IMR-90 (cell line): Measurements from ENCODE around the gene HASPIN. TPM values are rescaled to one million over a fixed set of nuclear protein-coding genes. Genes with fewer than 3 reads are reported as not detected.

ENCODE experiments used
- ATAC-seq: fragments of 200-7000 bp; cut with Tn5 transposase; 2 replicates; pipeline ENCODE4 v1.9.1; 2020; ENCODE audit warnings: low read depth, mild to moderate bottlenecking, moderate library complexity
- BruUV-seq: library from RNA; stranded (reverse); fragments of 400-500 nt; replicated peaks from 2 replicates; lab custom pipeline; 2021; lab: Mats Ljungman, UMichigan
- CTCF ChIA-PET: fragments of 300-600 bp; formaldehyde crosslinking; extraction: SDS; loops from one replicate; lab custom pipeline; 2021; ENCODE audit warnings: antibody characterized with exemption; lab: Yijun Ruan, JAX
- POLR2A ChIA-PET: fragments of 300-600 bp; sonication (Branson Sonifier 250); formaldehyde crosslinking; loops from one replicate; lab custom pipeline; 2022; ENCODE audit warnings: antibody characterized with exemption; ENCODE audit not compliant: unreplicated experiment; lab: Charles Lee
- DNase-seq: peaks from one replicate; pipeline ENCODE4 v3.0.0; 2013
- H2AFZ ChIP-seq: replicated peaks from 2 replicates; pipeline ENCODE3; 2013; ENCODE audit warnings: low read length, mild to moderate bottlenecking; ENCODE audit not compliant: poor library complexity
- H2AK5ac ChIP-seq: 2 replicates; pipeline ENCODE4 v1.6.1; 2013; ENCODE audit warnings: low read depth, low read length, inconsistent platforms
- H2AK9ac ChIP-seq: replicated peaks from 2 replicates; pipeline ENCODE3; 2013; ENCODE audit warnings: mild to moderate bottlenecking, low read depth, low read length, moderate library complexity; ENCODE audit not compliant: poor library complexity
- H2BK120ac ChIP-seq: 2 replicates; pipeline ENCODE4 v1.6.1; 2013; ENCODE audit warnings: low read depth, low read length, inconsistent platforms
- H2BK15ac ChIP-seq: 3 replicates; pipeline ENCODE4 v1.6.1; 2013; ENCODE audit warnings: low read depth, low read length, inconsistent platforms
- H2BK20ac ChIP-seq: 2 replicates; pipeline ENCODE4 v1.6.1; 2013; ENCODE audit warnings: low read depth, mild to moderate bottlenecking, inconsistent platforms, low read length, moderate library complexity
- H2BK5ac ChIP-seq: 2 replicates; pipeline ENCODE4 v1.6.1; 2013; ENCODE audit warnings: mild to moderate bottlenecking, low read depth, low read length, inconsistent platforms; ENCODE audit not compliant: poor library complexity, severe bottlenecking
- H3K14ac ChIP-seq: replicated peaks from 2 replicates; pipeline ENCODE4 v1.6.1; 2013; ENCODE audit warnings: low read depth, low read length, inconsistent platforms
- H3K18ac ChIP-seq: 2 replicates; pipeline ENCODE4 v1.6.1; 2013; ENCODE audit warnings: low read depth, low read length, control low read depth
- H3K23ac ChIP-seq: 2 replicates; pipeline ENCODE4 v1.6.1; 2013; ENCODE audit warnings: low read depth, low read length, inconsistent platforms
- H3K27ac ChIP-seq: 2 replicates; pipeline ENCODE4 v1.5.1; 2013; ENCODE audit warnings: mild to moderate bottlenecking, control low read depth, low read length; ENCODE audit not compliant: insufficient read depth
- H3K27me3 ChIP-seq: 2 replicates; pipeline ENCODE4 v1.6.1; 2013; ENCODE audit warnings: low read length; ENCODE audit not compliant: control insufficient read depth, insufficient read depth
- H3K36me3 ChIP-seq: 2 replicates; pipeline ENCODE4 v1.6.1; 2013; ENCODE audit warnings: low read length, mixed read lengths; ENCODE audit not compliant: control insufficient read depth, insufficient read depth
- H3K4ac ChIP-seq: 2 replicates; pipeline ENCODE4 v1.6.1; 2013; ENCODE audit warnings: low read depth, low read length, inconsistent platforms
- H3K4me1 ChIP-seq: 2 replicates; pipeline ENCODE4 v1.6.1; 2013; ENCODE audit warnings: low read length, mixed read lengths; ENCODE audit not compliant: control insufficient read depth, insufficient read depth
- H3K4me2 ChIP-seq: 2 replicates; pipeline ENCODE4 v1.6.1; 2013; ENCODE audit warnings: low read depth, mild to moderate bottlenecking, control low read depth, low read length, moderate library complexity
- H3K4me3 ChIP-seq: 2 replicates; pipeline ENCODE4 v1.5.1; 2013; ENCODE audit warnings: low read depth, mild to moderate bottlenecking, control low read depth, low read length, moderate library complexity; ENCODE audit not compliant: insufficient read depth
- H3K56ac ChIP-seq: 2 replicates; pipeline ENCODE4 v1.6.1; 2013; ENCODE audit warnings: low read length, inconsistent platforms; ENCODE audit not compliant: insufficient read depth; ENCODE audit errors: extremely low read depth
- H3K79me1 ChIP-seq, 2 experiments: 2 replicates each; pipeline ENCODE4 v1.6.1; 2013; ENCODE audit warnings: low read length in 2 of 2, inconsistent platforms in 1 of 2, low read depth in 1 of 2
- H3K9ac ChIP-seq: 2 replicates; pipeline ENCODE4 v1.6.1; 2013; ENCODE audit warnings: low read depth, low read length, control low read depth
- H3K9me1 ChIP-seq: 2 replicates; pipeline ENCODE4 v1.6.1; 2013; ENCODE audit warnings: low read length, inconsistent platforms; ENCODE audit not compliant: insufficient read depth
- H3K9me3 ChIP-seq: 2 replicates; pipeline ENCODE4 v1.6.1; 2013; ENCODE audit warnings: low read length; ENCODE audit not compliant: control insufficient read depth, insufficient read depth
- H4K20me1 ChIP-seq: 2 replicates; pipeline ENCODE4 v1.6.1; 2013; ENCODE audit warnings: low read length, inconsistent platforms; ENCODE audit not compliant: insufficient read depth
- H4K5ac ChIP-seq: 2 replicates; pipeline ENCODE4 v1.6.1; 2013; ENCODE audit warnings: mild to moderate bottlenecking, low read depth, low read length, control low read depth
- H4K8ac ChIP-seq, 2 experiments: 2 replicates each; pipeline ENCODE4 v1.6.1; 2013; ENCODE audit warnings: low read depth in 2 of 2, low read length in 2 of 2, control low read depth in 1 of 2, inconsistent platforms in 1 of 2
- H4K91ac ChIP-seq: 2 replicates; pipeline ENCODE4 v1.6.1; 2013; ENCODE audit warnings: low read depth, low read length, inconsistent platforms; ENCODE audit not compliant: insufficient read depth
- BHLHE40 ChIP-seq: fragments of 150-350 bp; IDR thresholded peaks from 2 replicates; pipeline ENCODE4 v1.6.1; 2016; ENCODE audit warnings: mild to moderate bottlenecking, low read depth, low read length
- CEBPB ChIP-seq: IDR thresholded peaks from 2 replicates; pipeline ENCODE4 v1.6.1; 2012; ENCODE audit warnings: low read depth, low read length, improper control_type of control experiment
- FOS ChIP-seq: fragments of 150-350 bp; IDR thresholded peaks from 2 replicates; pipeline ENCODE4 v1.6.1; 2016; ENCODE audit warnings: low read depth, low read length
- MXI1 ChIP-seq: IDR thresholded peaks from 2 replicates; pipeline ENCODE4 v1.6.1; 2012; ENCODE audit warnings: low read depth, mild to moderate bottlenecking, low read length, moderate library complexity, borderline replicate concordance
- NFE2L2 ChIP-seq: fragments of 150-350 bp; IDR thresholded peaks from 2 replicates; pipeline ENCODE4 v1.6.1; 2016; ENCODE audit warnings: low read depth, mild to moderate bottlenecking, low read length
- POLR2A ChIP-seq: IDR thresholded peaks from 2 replicates; pipeline ENCODE4 v1.6.1; 2012; ENCODE audit warnings: mild to moderate bottlenecking, low read depth, low read length
- RAD21 ChIP-seq: IDR thresholded peaks from 2 replicates; pipeline ENCODE4 v1.6.1; 2012; ENCODE audit warnings: low read length, improper control_type of control experiment
- RCOR1 ChIP-seq: IDR thresholded peaks from 2 replicates; pipeline ENCODE4 v1.6.1; 2012; ENCODE audit warnings: mild to moderate bottlenecking, low read length, improper control_type of control experiment; ENCODE audit not compliant: insufficient replicate concordance
- RFX5 ChIP-seq: IDR thresholded peaks from 2 replicates; pipeline ENCODE4 v1.8.0; 2012; ENCODE audit warnings: low read depth, mild to moderate bottlenecking, low read length, moderate library complexity
- WGBS, 2 experiments: methylation state at CpG; one replicate each; pipeline versions ENCODE4 v1.1.5 to v1.1.7; 2013; ENCODE audit warnings: missing lambda C conversion rate in 2 of 2; ENCODE audit not compliant: insufficient read length in 1 of 2; ENCODE audit errors: extremely low coverage in 2 of 2; 5-methylcytosine and 5-hydroxymethylcytosine counted together
- dilution Hi-C: fragments of 300-500 bp; cut with HindIII; formaldehyde crosslinking; loops from one replicate; pipeline ENCODE4 v1.14.3; 2018; ENCODE audit warnings: low sequenced_read_pairs; ENCODE audit not compliant: unreplicated experiment
- in situ Hi-C: fragments of 300-500 bp; cut with MboI; formaldehyde crosslinking; loops from 3 replicates; pipeline ENCODE4 v1.14.3; 2019; ENCODE audit warnings: low sequenced_read_pairs, inconsistent platforms, mixed read lengths
- intact Hi-C: fragments of 100-400 bp; cut with micrococcal nuclease; formaldehyde crosslinking; loops from 2 replicates; pipeline ENCODE4 v1.10.0; 2022
- polyA plus RNA-seq, 3 experiments: library from polyadenylated mRNA; depleted of rRNA; stranded (reverse); fragments of >200 nt; gene quantifications; 2 replicates each; pipeline ENCODE4 v1.2.3, GENCODE V29; 2012; ENCODE audit warnings: low replicate concordance in 1 of 3
- total RNA-seq: library from RNA; depleted of rRNA; stranded (reverse); fragments of >200 nt; gene quantifications from 2 replicates; pipeline ENCODE4 v1.2.3, GENCODE V29; 2012
- TF ChIP-seq, protein P1 (sequence below): fragments of 150-350 bp; IDR thresholded peaks from 2 replicates; pipeline ENCODE4 v1.6.1; 2016; ENCODE audit warnings: low read depth, mild to moderate bottlenecking, low read length, moderate library complexity, borderline replicate concordance
- TF ChIP-seq, protein P2 (sequence below): conservative IDR thresholded peaks from 2 replicates; pipeline ENCODE4 v1.5.1; 2012; ENCODE audit warnings: mild to moderate bottlenecking, low read depth, low read length, improper control_type of control experiment
- TF ChIP-seq, protein P3 (sequence below): fragments of 150-350 bp; IDR thresholded peaks from 2 replicates; pipeline ENCODE4 v1.6.1; 2017; ENCODE audit warnings: mild to moderate bottlenecking, antibody characterized with exemption, low read length, low read depth

HASPIN gene
- total and polyA plus RNA-seq, 2 of the 4 experiments (the other 2 are of a cell fraction): 2.2 to 4.3 TPM

- H3K79me1 ChIP-seq: no peaks in the 10 kb centered on the region
- no peaks in the 10 kb centered on the region for H4K20me1 ChIP-seq
- POLR2A ChIA-PET: no interaction called here
- H3K36me3 ChIP-seq: no peaks in the 10 kb centered on the region
- no peak overlapping the region for H4K91ac ChIP-seq
- no peak overlapping the region for H2BK15ac ChIP-seq
- no peak overlapping the region for H2BK20ac ChIP-seq
- H2BK120ac ChIP-seq: no peak overlapping the region
- dilution Hi-C loops (no loop called here), intact Hi-C loops (no loop called here), in situ Hi-C loops (no loop called here)
- H2AK9ac ChIP-seq: no peak overlapping the region
- no peak for ATAC-seq
- H3K23ac ChIP-seq: no peak overlapping the region
- H2BK5ac ChIP-seq: no peak overlapping the region
- no peak overlapping the region for H3K4me3 ChIP-seq
- H3K4me1 ChIP-seq: peaks cover 9% of the 10 kb centered on the region; the same call in 1 of the 2 replicates
- no peaks in the 10 kb centered on the region; the same call in 1 of the 2 replicates for H3K27me3 ChIP-seq
- BruUV-seq: no TSS peak
- WGBS, 2 experiments: no CpG with 5 or more reads among the region's 8 CpGs
- H4K8ac ChIP-seq: no peak overlapping the region
- peaks cover 7% of the 10 kb centered on the region for H3K9me3 ChIP-seq
- H3K56ac ChIP-seq: no peak overlapping the region
- DNase-seq: no peak
- no peak overlapping the region for H3K14ac ChIP-seq
- no peak overlapping the region for H2AFZ ChIP-seq
- H3K4ac ChIP-seq: no peak overlapping the region
- H2AK5ac ChIP-seq: no peak overlapping the region
- no peak overlapping the region for H3K27ac ChIP-seq
- CTCF ChIA-PET: no interaction called here
- H3K9ac ChIP-seq: no peak overlapping the region
- no peak overlapping the region for H3K18ac ChIP-seq
- H3K9me1 ChIP-seq: peaks cover 4% of the 10 kb centered on the region; the same call in 1 of the 2 replicates
- no peak overlapping the region for H3K4me2 ChIP-seq
- TF ChIP-seq RAD21: no peak
- TF ChIP-seq NFE2L2: no peak
- TF ChIP-seq POLR2A: no peak
- TF ChIP-seq, protein P1, sequence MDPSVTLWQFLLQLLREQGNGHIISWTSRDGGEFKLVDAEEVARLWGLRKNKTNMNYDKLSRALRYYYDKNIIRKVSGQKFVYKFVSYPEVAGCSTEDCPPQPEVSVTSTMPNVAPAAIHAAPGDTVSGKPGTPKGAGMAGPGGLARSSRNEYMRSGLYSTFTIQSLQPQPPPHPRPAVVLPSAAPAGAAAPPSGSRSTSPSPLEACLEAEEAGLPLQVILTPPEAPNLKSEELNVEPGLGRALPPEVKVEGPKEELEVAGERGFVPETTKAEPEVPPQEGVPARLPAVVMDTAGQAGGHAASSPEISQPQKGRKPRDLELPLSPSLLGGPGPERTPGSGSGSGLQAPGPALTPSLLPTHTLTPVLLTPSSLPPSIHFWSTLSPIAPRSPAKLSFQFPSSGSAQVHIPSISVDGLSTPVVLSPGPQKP: no peak
- TF ChIP-seq, protein P2, sequence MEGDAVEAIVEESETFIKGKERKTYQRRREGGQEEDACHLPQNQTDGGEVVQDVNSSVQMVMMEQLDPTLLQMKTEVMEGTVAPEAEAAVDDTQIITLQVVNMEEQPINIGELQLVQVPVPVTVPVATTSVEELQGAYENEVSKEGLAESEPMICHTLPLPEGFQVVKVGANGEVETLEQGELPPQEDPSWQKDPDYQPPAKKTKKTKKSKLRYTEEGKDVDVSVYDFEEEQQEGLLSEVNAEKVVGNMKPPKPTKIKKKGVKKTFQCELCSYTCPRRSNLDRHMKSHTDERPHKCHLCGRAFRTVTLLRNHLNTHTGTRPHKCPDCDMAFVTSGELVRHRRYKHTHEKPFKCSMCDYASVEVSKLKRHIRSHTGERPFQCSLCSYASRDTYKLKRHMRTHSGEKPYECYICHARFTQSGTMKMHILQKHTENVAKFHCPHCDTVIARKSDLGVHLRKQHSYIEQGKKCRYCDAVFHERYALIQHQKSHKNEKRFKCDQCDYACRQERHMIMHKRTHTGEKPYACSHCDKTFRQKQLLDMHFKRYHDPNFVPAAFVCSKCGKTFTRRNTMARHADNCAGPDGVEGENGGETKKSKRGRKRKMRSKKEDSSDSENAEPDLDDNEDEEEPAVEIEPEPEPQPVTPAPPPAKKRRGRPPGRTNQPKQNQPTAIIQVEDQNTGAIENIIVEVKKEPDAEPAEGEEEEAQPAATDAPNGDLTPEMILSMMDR: no peak
- no peak for TF ChIP-seq RCOR1
- TF ChIP-seq, protein P3, sequence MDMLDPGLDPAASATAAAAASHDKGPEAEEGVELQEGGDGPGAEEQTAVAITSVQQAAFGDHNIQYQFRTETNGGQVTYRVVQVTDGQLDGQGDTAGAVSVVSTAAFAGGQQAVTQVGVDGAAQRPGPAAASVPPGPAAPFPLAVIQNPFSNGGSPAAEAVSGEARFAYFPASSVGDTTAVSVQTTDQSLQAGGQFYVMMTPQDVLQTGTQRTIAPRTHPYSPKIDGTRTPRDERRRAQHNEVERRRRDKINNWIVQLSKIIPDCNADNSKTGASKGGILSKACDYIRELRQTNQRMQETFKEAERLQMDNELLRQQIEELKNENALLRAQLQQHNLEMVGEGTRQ: no peak
- no peak for TF ChIP-seq MXI1
- no peak for TF ChIP-seq CEBPB
- no peak for TF ChIP-seq BHLHE40
- no peak for TF ChIP-seq FOS
- no peak for TF ChIP-seq RFX5
- no peak overlapping the region for H4K5ac ChIP-seq
Observed at GRCh38 chr17:3770466-3770865, 46.8 kb downstream of the HASPIN start.
